GM21786 (cell line): ENCODE results near the gene PPP4R2.

ENCODE experiments used
- ATAC-seq: cut with Tn5 transposase; IDR thresholded peaks from one replicate; pipeline ENCODE4 v1.9.1; 2021; ENCODE audit not compliant: unreplicated experiment

PPP4R2 gene

GRCh38 chr3:73107676-73108187 lies 111.1 kb downstream of the PPP4R2 start:
- ATAC-seq = no peak

- no peak for ATAC-seq
Observed at GRCh38 chr3:73108750-73109149, 112.1 kb downstream of the PPP4R2 start.

- no peak for ATAC-seq
Observed at GRCh38 chr3:73110530-73110929, 113.9 kb downstream of the PPP4R2 start.

GRCh38 chr3:73114711-73115110 lies 118.1 kb downstream of the PPP4R2 start:
- ATAC-seq = no peak

GRCh38 chr3:73115806-73116205 lies 119.2 kb downstream of the PPP4R2 start:
- ATAC-seq = no peak
